K562 (cell line): Measurements from ENCODE around the gene DESI2.

Experiments used
- CREM ChIP-seq: IDR thresholded peaks from 2 replicates; pipeline ENCODE4 v1.6.1; 2014; ENCODE audit warnings: antibody characterized with exemption, low read depth
- EZH2 ChIP-seq: IDR thresholded peaks from 2 replicates; pipeline ENCODE4 v1.6.1; 2012; ENCODE audit warnings: low read depth, mild to moderate bottlenecking, inconsistent platforms, low read length, borderline replicate concordance
- HNRNPK ChIP-seq: fragments of 200-400 bp; formaldehyde crosslinking; IDR thresholded peaks from one replicate; pipeline ENCODE4 v1.6.1; 2018; ENCODE audit warnings: mild to moderate bottlenecking, low read depth, low read length; ENCODE audit not compliant: poor library complexity, severe bottlenecking
- MBD2 ChIP-seq: sonication (generic); IDR thresholded peaks from 2 replicates; pipeline ENCODE4 v1.6.1; 2016; ENCODE audit warnings: low read depth, borderline replicate concordance
- NCOA1 ChIP-seq: fragments of 450-650 bp; IDR thresholded peaks from 2 replicates; pipeline ENCODE4 v1.6.1; 2016; ENCODE audit warnings: low read depth
- PCBP1 ChIP-seq: fragments of 200-400 bp; formaldehyde crosslinking; IDR thresholded peaks from 2 replicates; pipeline ENCODE4 v1.6.1; 2018; ENCODE audit warnings: mild to moderate bottlenecking, low read depth, low read length; ENCODE audit not compliant: poor library complexity, severe bottlenecking
- POLR2AphosphoS2 ChIP-seq: IDR thresholded peaks from 2 replicates; pipeline ENCODE4 v1.6.1; 2012; ENCODE audit warnings: low read length, improper control_type of control experiment
- POLR2AphosphoS5 ChIP-seq: IDR thresholded peaks from 2 replicates; pipeline ENCODE4 v1.6.1; 2011; ENCODE audit warnings: mild to moderate bottlenecking, low read depth, low read length, moderate library complexity; ENCODE audit not compliant: control insufficient read depth, insufficient read depth
- SMARCC2 ChIP-seq: fragments of 450-650 bp; IDR thresholded peaks from 2 replicates; pipeline ENCODE4 v1.6.1; 2017; ENCODE audit warnings: antibody characterized with exemption, moderate library complexity, mild to moderate bottlenecking, low read depth
- ZBTB8A ChIP-seq: fragments of 450-650 bp; IDR thresholded peaks from 2 replicates; pipeline ENCODE4 v1.6.1; 2018; ENCODE audit warnings: mild to moderate bottlenecking, moderate library complexity; ENCODE audit not compliant: partially characterized antibody
- ZNF239 ChIP-seq: fragments of 250-450 bp; sonication (Bioruptor Pico); IDR thresholded peaks from 2 replicates; pipeline ENCODE4 v1.4.0; 2020; ENCODE audit warnings: mild to moderate bottlenecking
- ZNF551 ChIP-seq: fragments of 250-450 bp; sonication (Bioruptor Pico); IDR thresholded peaks from 2 replicates; pipeline ENCODE4 v1.5.0; 2021; ENCODE audit warnings: mild to moderate bottlenecking, moderate library complexity
- TF ChIP-seq, protein P1 (sequence below), 3 experiments: IDR thresholded peaks in 2 of 3; conservative IDR thresholded peaks in 1 of 3; 2 replicates each; pipeline ENCODE4 v1.5.1; 2011 to 2012; ENCODE audit warnings: low read length in 3 of 3, mild to moderate bottlenecking in 3 of 3, control low read depth in 2 of 3, improper control_type of control experiment in 1 of 3, inconsistent platforms in 1 of 3, low read depth in 1 of 3, mixed read lengths in 1 of 3, moderate library complexity in 1 of 3; ENCODE audit not compliant: insufficient read depth in 2 of 3
- TF ChIP-seq, protein P2 (sequence below): fragments of 450-650 bp; IDR thresholded peaks from 2 replicates; pipeline ENCODE4 v1.6.1; 2016; ENCODE audit warnings: low read depth, mild to moderate bottlenecking, moderate library complexity

DNA sequence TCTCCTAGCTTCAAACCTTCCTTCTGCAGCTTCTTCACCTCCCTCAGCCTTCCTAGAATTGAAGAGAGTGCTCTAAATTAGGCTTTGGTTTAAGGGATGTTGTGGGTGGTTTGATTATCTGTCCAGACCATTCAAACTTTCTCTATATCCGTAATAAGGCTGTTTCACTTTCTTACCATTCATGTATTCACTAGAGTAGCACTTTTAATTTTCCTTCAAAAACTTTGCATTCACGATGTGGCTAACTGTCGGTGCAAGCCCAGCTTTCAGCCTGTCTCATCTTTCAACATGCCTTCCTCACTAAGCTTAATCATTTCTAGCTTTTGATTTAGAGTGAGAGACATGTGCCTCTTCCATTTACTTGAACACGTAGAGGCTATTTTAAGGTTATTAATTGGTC is 26.2 kb upstream of the DESI2 start:
- TF ChIP-seq ZNF239 (CRISPR knock-in tag): no peak
- TF ChIP-seq NCOA1: no peak
- TF ChIP-seq, protein P1, sequence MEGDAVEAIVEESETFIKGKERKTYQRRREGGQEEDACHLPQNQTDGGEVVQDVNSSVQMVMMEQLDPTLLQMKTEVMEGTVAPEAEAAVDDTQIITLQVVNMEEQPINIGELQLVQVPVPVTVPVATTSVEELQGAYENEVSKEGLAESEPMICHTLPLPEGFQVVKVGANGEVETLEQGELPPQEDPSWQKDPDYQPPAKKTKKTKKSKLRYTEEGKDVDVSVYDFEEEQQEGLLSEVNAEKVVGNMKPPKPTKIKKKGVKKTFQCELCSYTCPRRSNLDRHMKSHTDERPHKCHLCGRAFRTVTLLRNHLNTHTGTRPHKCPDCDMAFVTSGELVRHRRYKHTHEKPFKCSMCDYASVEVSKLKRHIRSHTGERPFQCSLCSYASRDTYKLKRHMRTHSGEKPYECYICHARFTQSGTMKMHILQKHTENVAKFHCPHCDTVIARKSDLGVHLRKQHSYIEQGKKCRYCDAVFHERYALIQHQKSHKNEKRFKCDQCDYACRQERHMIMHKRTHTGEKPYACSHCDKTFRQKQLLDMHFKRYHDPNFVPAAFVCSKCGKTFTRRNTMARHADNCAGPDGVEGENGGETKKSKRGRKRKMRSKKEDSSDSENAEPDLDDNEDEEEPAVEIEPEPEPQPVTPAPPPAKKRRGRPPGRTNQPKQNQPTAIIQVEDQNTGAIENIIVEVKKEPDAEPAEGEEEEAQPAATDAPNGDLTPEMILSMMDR (IDR thresholded peaks at IDR 0.05 in 2 of 3, conservative IDR thresholded peaks at IDR 0.05 in 1 of 3; ENCODE audit: insufficient read depth in 2 of 3, low read depth in 1 of 3, low read length in 3 of 3): no peak
- no peak for TF ChIP-seq MBD2
- TF ChIP-seq PCBP1: no peak
- no peak for TF ChIP-seq CREM
- no peak for TF ChIP-seq SMARCC2
- TF ChIP-seq POLR2AphosphoS5: no peak
- TF ChIP-seq EZH2: no peak
- no peak for TF ChIP-seq POLR2AphosphoS2
- no peak for TF ChIP-seq ZNF551 (CRISPR knock-in tag)
- TF ChIP-seq ZBTB8A: no peak
- TF ChIP-seq, protein P2, sequence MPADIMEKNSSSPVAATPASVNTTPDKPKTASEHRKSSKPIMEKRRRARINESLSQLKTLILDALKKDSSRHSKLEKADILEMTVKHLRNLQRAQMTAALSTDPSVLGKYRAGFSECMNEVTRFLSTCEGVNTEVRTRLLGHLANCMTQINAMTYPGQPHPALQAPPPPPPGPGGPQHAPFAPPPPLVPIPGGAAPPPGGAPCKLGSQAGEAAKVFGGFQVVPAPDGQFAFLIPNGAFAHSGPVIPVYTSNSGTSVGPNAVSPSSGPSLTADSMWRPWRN: no peak
- TF ChIP-seq HNRNPK: no peak
